Trophoblast cell (in vitro differentiated cells and primary cell): ENCODE results near the gene TRPC4.

Experiments
- DNase-seq, 2 donors: peaks; one replicate each; pipeline ENCODE4 v3.0.0-alpha.2; 2016
- H2AFZ ChIP-seq: 2 replicates; pipeline ENCODE4 v1.6.1; 2013; ENCODE audit warnings: low read length, moderate library complexity, mild to moderate bottlenecking; ENCODE audit not compliant: insufficient read depth, poor library complexity
- H2AK5ac ChIP-seq: 2 replicates; pipeline ENCODE4 v1.6.1; 2013; ENCODE audit warnings: mild to moderate bottlenecking, low read length
- H2BK120ac ChIP-seq: 2 replicates; pipeline ENCODE4 v1.6.1; 2013; ENCODE audit warnings: low read length, mild to moderate bottlenecking, moderate library complexity; ENCODE audit not compliant: insufficient read depth, poor library complexity
- H2BK12ac ChIP-seq: 2 replicates; pipeline ENCODE4 v1.6.1; 2013; ENCODE audit warnings: mild to moderate bottlenecking, low read length, moderate library complexity
- H2BK5ac ChIP-seq: 2 replicates; pipeline ENCODE4 v1.6.1; 2013; ENCODE audit warnings: low read length, low read depth, moderate library complexity, mild to moderate bottlenecking; ENCODE audit not compliant: poor library complexity
- H3K14ac ChIP-seq: 2 replicates; pipeline ENCODE4 v1.6.1; 2013; ENCODE audit warnings: mild to moderate bottlenecking, low read length
- H3K18ac ChIP-seq: 2 replicates; pipeline ENCODE4 v1.6.1; 2013; ENCODE audit warnings: mild to moderate bottlenecking, low read length
- H3K23ac ChIP-seq: 2 replicates; pipeline ENCODE4 v1.6.1; 2013; ENCODE audit warnings: low read length
- H3K27ac ChIP-seq: 2 replicates; pipeline ENCODE4 v1.5.1; 2013; ENCODE audit warnings: low read depth, mild to moderate bottlenecking, inconsistent platforms, low read length, moderate library complexity
- H3K27me3 ChIP-seq: 2 replicates; pipeline ENCODE4 v1.6.1; 2013; ENCODE audit warnings: inconsistent platforms, mild to moderate bottlenecking, low read length, moderate library complexity; ENCODE audit not compliant: insufficient read depth
- H3K36me3 ChIP-seq, 2 experiments: 1 replicate in 1 of 2; 2 replicates in 1 of 2; pipeline ENCODE4 v1.6.1; 2013; ENCODE audit warnings: low read length in 2 of 2, mild to moderate bottlenecking in 2 of 2, moderate library complexity in 1 of 2; ENCODE audit not compliant: insufficient read depth in 2 of 2, control insufficient read depth in 1 of 2
- H3K4ac ChIP-seq: 2 replicates; pipeline ENCODE4 v1.6.1; 2013; ENCODE audit warnings: low read depth, mild to moderate bottlenecking, low read length, moderate library complexity
- H3K4me1 ChIP-seq, 2 experiments: 1 replicate in 1 of 2; 2 replicates in 1 of 2; pipeline ENCODE4 v1.6.1; 2013; ENCODE audit warnings: low read length in 2 of 2, mild to moderate bottlenecking in 2 of 2, moderate library complexity in 1 of 2; ENCODE audit not compliant: insufficient read depth in 2 of 2, control insufficient read depth in 1 of 2
- H3K4me2 ChIP-seq: 2 replicates; pipeline ENCODE4 v1.6.1; 2013; ENCODE audit warnings: inconsistent platforms, mild to moderate bottlenecking, low read length, moderate library complexity
- H3K4me3 ChIP-seq: 2 replicates; pipeline ENCODE4 v1.5.1; 2013; ENCODE audit warnings: mild to moderate bottlenecking, low read depth, low read length, inconsistent platforms
- H3K79me1 ChIP-seq: one replicate; pipeline ENCODE4 v1.6.1; 2013; ENCODE audit warnings: low read length
- H3K79me2 ChIP-seq: 2 replicates; pipeline ENCODE4 v1.6.1; 2013; ENCODE audit warnings: low read length, mild to moderate bottlenecking; ENCODE audit not compliant: control insufficient read depth, insufficient read depth, poor library complexity
- H3K9ac ChIP-seq: 2 replicates; pipeline ENCODE4 v1.6.1; 2013; ENCODE audit warnings: mild to moderate bottlenecking, low read length
- H3K9me3 ChIP-seq: 2 replicates; pipeline ENCODE4 v1.6.1; 2013; ENCODE audit warnings: low read depth, mild to moderate bottlenecking, control low read depth, inconsistent platforms, low read length; ENCODE audit not compliant: insufficient read depth
- H4K12ac ChIP-seq: 2 replicates; pipeline ENCODE4 v1.6.1; 2013; ENCODE audit warnings: low read depth, mild to moderate bottlenecking, low read length, moderate library complexity
- H4K8ac ChIP-seq: 2 replicates; pipeline ENCODE4 v1.6.1; 2013; ENCODE audit warnings: low read depth, mild to moderate bottlenecking, low read length, moderate library complexity
- H4K91ac ChIP-seq: one replicate; pipeline ENCODE4 v1.6.1; 2013; ENCODE audit warnings: low read depth, mild to moderate bottlenecking, low read length, moderate library complexity
- WGBS: extraction: QIAGEN DNeasy Blood & Tissue Kit; methylation state at CpG from one replicate; pipeline ENCODE4 v1.1.7; 2013; ENCODE audit warnings: missing lambda C conversion rate; ENCODE audit not compliant: insufficient read length, insufficient coverage; ENCODE audit errors: extremely low coverage; 5-methylcytosine and 5-hydroxymethylcytosine counted together

TRPC4 gene

GRCh38 chr13:37666036-37666435 is 203.5 kb downstream of the TRPC4 start:
- Histone ChIP-seq H3K27ac (no peak overlapping the region), H3K9ac (no peak overlapping the region), H3K4ac (no peak overlapping the region), H3K23ac (no peak overlapping the region), H2BK5ac (no peak overlapping the region), H3K36me3 (no peaks in the 10 kb centered on the region), H2AFZ (no peak overlapping the region), H3K18ac (no peak overlapping the region), H4K91ac (no peak overlapping the region), H4K12ac (no peak overlapping the region), H4K8ac (no peak overlapping the region), H3K14ac (no peak overlapping the region), H3K79me2 (no peaks in the 10 kb centered on the region), H2AK5ac (no peak overlapping the region), H3K4me3 (no peak overlapping the region), H2BK12ac (no peak overlapping the region), H3K4me2 (no peak overlapping the region), H3K79me1 (no peaks in the 10 kb centered on the region), H3K9me3 (no peaks in the 10 kb centered on the region), H3K4me1 (no peaks in the 10 kb centered on the region), H3K27me3 (no peaks in the 10 kb centered on the region), H2BK120ac (no peak overlapping the region)
- WGBS, result no CpG with 5 or more reads among the region's 2 CpGs
- DNase-seq, result no peak

- WGBS, result no CpG with 5 or more reads among the region's 2 CpGs
These were observed 204.2 kb downstream of the TRPC4 start for GRCh38 chr13:37665420-37665819.

GRCh38 chr13:37663724-37664123 is 205.8 kb downstream of the TRPC4 start:
- Histone ChIP-seq H4K8ac (no peak overlapping the region), H3K4me2 (no peak overlapping the region), H2BK12ac (no peak overlapping the region), H3K4me3 (no peak overlapping the region), H2AK5ac (no peak overlapping the region), H3K14ac (no peak overlapping the region), H3K27me3 (no peaks in the 10 kb centered on the region), H3K9me3 (no peaks in the 10 kb centered on the region), H3K36me3 (no peaks in the 10 kb centered on the region), H2BK5ac (no peak overlapping the region), H4K12ac (no peak overlapping the region), H3K4ac (no peak overlapping the region), H3K27ac (no peak overlapping the region), H3K9ac (no peak overlapping the region), H2BK120ac (no peak overlapping the region), H3K79me2 (no peaks in the 10 kb centered on the region), H3K79me1 (no peaks in the 10 kb centered on the region), H4K91ac (no peak overlapping the region), H3K4me1 (no peaks in the 10 kb centered on the region), H2AFZ (no peak overlapping the region), H3K23ac (no peak overlapping the region), H3K18ac (no peak overlapping the region)
- no CpG with 5 or more reads among the region's 4 CpGs for WGBS
- no peak for DNase-seq

More at GRCh38 chr13:37665420-37665819, 204.2 kb downstream of the TRPC4 start:
- no peak overlapping the region for H3K18ac ChIP-seq
- H2AFZ ChIP-seq, result no peak overlapping the region
- no peaks in the 10 kb centered on the region for H3K79me2 ChIP-seq
- no peaks in the 10 kb centered on the region for H3K4me1 ChIP-seq
- H4K91ac ChIP-seq, result no peak overlapping the region
- no peak overlapping the region for H4K8ac ChIP-seq
- H3K23ac ChIP-seq, result no peak overlapping the region
- no peak overlapping the region for H3K4me3 ChIP-seq
- DNase-seq, result no peak
- H3K79me1 ChIP-seq, result no peaks in the 10 kb centered on the region
- H3K4ac ChIP-seq, result no peak overlapping the region
- H2BK120ac ChIP-seq, result no peak overlapping the region
- no peak overlapping the region for H3K4me2 ChIP-seq
- no peak overlapping the region for H2BK12ac ChIP-seq
- H3K36me3 ChIP-seq, result no peaks in the 10 kb centered on the region
- H3K9ac ChIP-seq, result no peak overlapping the region
- H4K12ac ChIP-seq, result no peak overlapping the region
- H2AK5ac ChIP-seq, result no peak overlapping the region
- no peaks in the 10 kb centered on the region for H3K27me3 ChIP-seq
- no peak overlapping the region for H3K27ac ChIP-seq
- H3K14ac ChIP-seq, result no peak overlapping the region
- no peak overlapping the region for H2BK5ac ChIP-seq
- no peaks in the 10 kb centered on the region for H3K9me3 ChIP-seq

- Histone ChIP-seq H4K12ac (no peak overlapping the region), H2BK5ac (no peak overlapping the region), H3K9me3 (no peaks in the 10 kb centered on the region), H3K79me1 (no peaks in the 10 kb centered on the region), H2AK5ac (no peak overlapping the region), H2AFZ (no peak overlapping the region), H2BK120ac (no peak overlapping the region), H3K27me3 (no peaks in the 10 kb centered on the region), H3K14ac (no peak overlapping the region), H3K27ac (no peak overlapping the region), H4K91ac (no peak overlapping the region), H3K36me3 (no peaks in the 10 kb centered on the region), H4K8ac (no peak overlapping the region), H3K79me2 (no peaks in the 10 kb centered on the region), H3K9ac (no peak overlapping the region), H3K23ac (no peak overlapping the region), H3K4me1 (no peaks in the 10 kb centered on the region), H3K18ac (no peak overlapping the region), H3K4me3 (no peak overlapping the region), H3K4ac (no peak overlapping the region), H2BK12ac (no peak overlapping the region), H3K4me2 (no peak overlapping the region)
- WGBS, result no CpG with 5 or more reads among the region's 3 CpGs
- no peak for DNase-seq
These were observed 206.9 kb downstream of the TRPC4 start for GRCh38 chr13:37662624-37663023.
